HFF-Myc (cell line): ENCODE results near the gene ADAMTS5.

Source experiments
- DNase-seq: peaks from one replicate; pipeline ENCODE4 v3.0.0-alpha.2; 2011; ENCODE audit warnings: low read depth; ENCODE audit errors: extremely low read depth
- H3K4me3 ChIP-seq: replicated peaks from 2 replicates; pipeline ENCODE4 v1.5.1; 2011; ENCODE audit warnings: low read depth, mild to moderate bottlenecking, control low read depth, low read length
- TF ChIP-seq, protein P1 (sequence below): IDR thresholded peaks from 2 replicates; pipeline ENCODE4 v1.5.1; 2012; ENCODE audit warnings: mild to moderate bottlenecking, low read depth, low read length, control low read depth; ENCODE audit errors: missing control alignments

ADAMTS5 gene

DNA sequence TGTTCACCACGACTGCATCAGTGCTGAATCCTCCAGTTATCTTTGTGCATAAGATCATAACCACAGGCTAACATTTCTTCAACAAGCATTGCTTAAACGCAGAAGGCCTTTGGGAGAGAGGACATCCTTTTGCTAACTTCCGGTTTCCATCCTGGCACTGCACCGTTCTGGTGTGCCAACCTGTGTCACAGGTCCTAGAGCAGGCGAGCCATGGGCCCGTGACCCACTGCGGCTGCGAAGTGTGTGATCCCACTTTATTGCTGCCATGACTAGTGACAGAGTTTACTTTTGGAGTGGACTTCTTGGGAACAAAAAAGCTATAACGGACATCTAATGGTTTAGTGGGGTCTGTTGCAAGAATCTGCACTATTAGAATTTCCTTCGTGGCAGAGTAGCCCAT, 42.9 kb downstream of the ADAMTS5 start:
- H3K4me3 ChIP-seq, result no peak overlapping the region
- no peak for DNase-seq
- TF ChIP-seq, protein P1, sequence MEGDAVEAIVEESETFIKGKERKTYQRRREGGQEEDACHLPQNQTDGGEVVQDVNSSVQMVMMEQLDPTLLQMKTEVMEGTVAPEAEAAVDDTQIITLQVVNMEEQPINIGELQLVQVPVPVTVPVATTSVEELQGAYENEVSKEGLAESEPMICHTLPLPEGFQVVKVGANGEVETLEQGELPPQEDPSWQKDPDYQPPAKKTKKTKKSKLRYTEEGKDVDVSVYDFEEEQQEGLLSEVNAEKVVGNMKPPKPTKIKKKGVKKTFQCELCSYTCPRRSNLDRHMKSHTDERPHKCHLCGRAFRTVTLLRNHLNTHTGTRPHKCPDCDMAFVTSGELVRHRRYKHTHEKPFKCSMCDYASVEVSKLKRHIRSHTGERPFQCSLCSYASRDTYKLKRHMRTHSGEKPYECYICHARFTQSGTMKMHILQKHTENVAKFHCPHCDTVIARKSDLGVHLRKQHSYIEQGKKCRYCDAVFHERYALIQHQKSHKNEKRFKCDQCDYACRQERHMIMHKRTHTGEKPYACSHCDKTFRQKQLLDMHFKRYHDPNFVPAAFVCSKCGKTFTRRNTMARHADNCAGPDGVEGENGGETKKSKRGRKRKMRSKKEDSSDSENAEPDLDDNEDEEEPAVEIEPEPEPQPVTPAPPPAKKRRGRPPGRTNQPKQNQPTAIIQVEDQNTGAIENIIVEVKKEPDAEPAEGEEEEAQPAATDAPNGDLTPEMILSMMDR, result no peak

GRCh38 chr21:26920055-26920454, 46.8 kb downstream of the ADAMTS5 start:
- DNase-seq, result no peak
- TF ChIP-seq, protein P1, result no peak
- H3K4me3 ChIP-seq, result no peak overlapping the region

- TF ChIP-seq, protein P1, result no peak
- DNase-seq, result peak; percentile 43
- no peak overlapping the region for H3K4me3 ChIP-seq
Observed at GRCh38 chr21:26918323-26919079, 48.4 kb downstream of the ADAMTS5 start.

- TF ChIP-seq, protein P1, result no peak
- H3K4me3 ChIP-seq, result no peak overlapping the region
- DNase-seq, result no peak
Observed at GRCh38 chr21:26916799-26917198, 50.1 kb downstream of the ADAMTS5 start.

- no peak for DNase-seq
- TF ChIP-seq, protein P1, result no peak
- H3K4me3 ChIP-seq, result no peak overlapping the region
Observed at GRCh38 chr21:26914557-26914956, 52.3 kb downstream of the ADAMTS5 start.

GRCh38 chr21:26912466-26912865, 54.4 kb downstream of the ADAMTS5 start:
- no peak for DNase-seq
- H3K4me3 ChIP-seq, result no peak overlapping the region
- TF ChIP-seq, protein P1, result no peak

DNA sequence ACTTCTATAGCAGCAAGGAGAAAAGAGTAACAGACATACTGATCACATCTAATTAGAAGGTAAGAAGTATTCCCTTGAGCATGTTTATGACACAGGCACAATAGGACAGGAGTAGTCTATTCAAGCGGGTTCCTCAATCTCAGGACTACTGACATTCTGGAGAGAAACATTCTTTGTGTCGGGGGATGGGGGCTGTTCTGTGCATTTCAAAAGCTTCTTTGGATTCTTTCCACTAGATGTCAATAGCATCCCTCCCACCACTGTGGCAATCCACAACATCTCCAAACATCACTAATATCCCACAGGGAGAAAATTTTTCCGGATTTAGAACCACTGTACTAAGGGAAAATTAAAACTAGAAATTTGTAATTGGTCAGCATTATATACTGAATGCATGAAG, 56.9 kb downstream of the ADAMTS5 start:
- TF ChIP-seq, protein P1, result peak; percentile 17
- no peak for DNase-seq

More for the DNA sequence above, 56.9 kb downstream of the ADAMTS5 start:
- no peak overlapping the region for H3K4me3 ChIP-seq
